Measurements from ENCODE around the gene CNGA3.

DNA sequence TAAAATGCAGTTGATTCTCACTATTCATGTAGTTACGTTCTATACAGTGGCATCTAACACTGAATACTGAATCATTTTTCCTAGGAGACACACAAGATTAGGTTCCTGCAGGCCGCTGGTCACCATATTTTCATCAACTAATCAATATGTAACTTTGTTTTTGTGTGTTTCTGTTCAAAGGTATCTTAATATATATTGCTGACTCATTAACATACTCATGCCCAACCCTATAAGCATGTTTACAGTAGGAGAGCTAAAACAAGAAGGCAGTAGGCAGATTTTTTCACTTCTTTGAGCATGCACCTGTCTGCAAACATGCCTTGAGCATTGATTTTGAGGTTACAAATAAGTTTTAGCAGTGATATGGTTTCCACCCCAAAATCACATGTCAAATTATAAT, 30.3 kb upstream of the CNGA3 start:
- TF ChIP-seq, protein P1, sequence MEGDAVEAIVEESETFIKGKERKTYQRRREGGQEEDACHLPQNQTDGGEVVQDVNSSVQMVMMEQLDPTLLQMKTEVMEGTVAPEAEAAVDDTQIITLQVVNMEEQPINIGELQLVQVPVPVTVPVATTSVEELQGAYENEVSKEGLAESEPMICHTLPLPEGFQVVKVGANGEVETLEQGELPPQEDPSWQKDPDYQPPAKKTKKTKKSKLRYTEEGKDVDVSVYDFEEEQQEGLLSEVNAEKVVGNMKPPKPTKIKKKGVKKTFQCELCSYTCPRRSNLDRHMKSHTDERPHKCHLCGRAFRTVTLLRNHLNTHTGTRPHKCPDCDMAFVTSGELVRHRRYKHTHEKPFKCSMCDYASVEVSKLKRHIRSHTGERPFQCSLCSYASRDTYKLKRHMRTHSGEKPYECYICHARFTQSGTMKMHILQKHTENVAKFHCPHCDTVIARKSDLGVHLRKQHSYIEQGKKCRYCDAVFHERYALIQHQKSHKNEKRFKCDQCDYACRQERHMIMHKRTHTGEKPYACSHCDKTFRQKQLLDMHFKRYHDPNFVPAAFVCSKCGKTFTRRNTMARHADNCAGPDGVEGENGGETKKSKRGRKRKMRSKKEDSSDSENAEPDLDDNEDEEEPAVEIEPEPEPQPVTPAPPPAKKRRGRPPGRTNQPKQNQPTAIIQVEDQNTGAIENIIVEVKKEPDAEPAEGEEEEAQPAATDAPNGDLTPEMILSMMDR (IDR thresholded peaks at IDR 0.05): no peak
- no peak for TF ChIP-seq POLR2A (IDR thresholded peaks at IDR 0.05)
